Fibroblast of skin of right biceps (primary cell): ENCODE data around the gene SYDE2.
A peak's percentile ranks its signal among the peaks of the same experiment; 100 is the strongest.
"Not testable (repeated sequence)": the region's sequence is repeated elsewhere in the genome, so short reads cannot be mapped to it uniquely, and the experiment has no call there.

Experiments
- DNase-seq: peaks from one replicate; pipeline ENCODE4 v3.0.0-alpha.2; 2013

Gene SYDE2

DNA sequence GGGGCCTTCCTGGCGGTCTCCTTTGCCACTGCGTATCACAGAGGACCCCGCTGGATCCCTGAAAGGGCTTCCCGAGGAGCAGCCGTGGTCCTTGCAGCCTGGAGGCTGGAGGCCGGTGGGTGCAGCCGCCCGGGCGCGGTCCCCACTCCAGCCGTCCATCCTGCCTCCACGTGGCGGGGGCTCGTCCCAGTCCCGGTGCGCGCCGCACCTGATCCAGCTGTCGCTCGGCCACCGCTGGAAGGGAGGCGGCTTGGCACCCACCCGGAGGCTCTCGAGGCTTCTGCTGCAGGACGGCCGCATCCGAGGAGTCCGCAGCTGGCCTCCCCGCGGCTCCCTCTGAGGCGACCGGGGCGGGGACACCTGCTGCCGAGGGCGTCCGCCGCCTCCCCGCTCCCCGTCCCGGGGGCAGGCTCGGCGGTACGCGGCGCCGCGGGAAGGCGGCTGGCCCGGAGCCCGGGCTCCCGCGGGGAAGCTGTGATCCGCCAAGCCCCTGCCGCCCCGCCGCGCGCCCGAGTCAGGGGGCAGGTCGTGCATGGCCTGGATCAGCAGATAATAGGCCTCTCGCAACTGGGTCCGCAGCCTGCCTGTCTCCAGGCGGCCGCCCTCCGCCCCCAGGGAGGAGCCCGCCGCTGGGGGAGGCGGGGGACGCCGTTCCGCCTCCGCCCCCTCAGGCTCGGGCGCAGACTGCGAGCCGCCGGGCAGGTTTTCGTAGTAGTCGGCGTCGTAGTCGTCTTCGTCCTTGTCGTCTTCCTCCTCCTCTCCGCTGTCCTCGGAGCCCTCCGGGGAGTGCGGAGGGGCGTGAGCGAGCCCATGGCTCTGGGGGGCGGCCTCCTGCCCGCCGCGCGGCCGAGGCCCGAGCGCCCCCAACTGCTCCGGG lies at the start of gene SYDE2:
TSS of gene SYDE2 (minus strand) at position 554 of the 877 bp plus-strand sequence. CDS start at position 534, 20 bp downstream.
- DNase-seq = peak; percentile 76

DNA sequence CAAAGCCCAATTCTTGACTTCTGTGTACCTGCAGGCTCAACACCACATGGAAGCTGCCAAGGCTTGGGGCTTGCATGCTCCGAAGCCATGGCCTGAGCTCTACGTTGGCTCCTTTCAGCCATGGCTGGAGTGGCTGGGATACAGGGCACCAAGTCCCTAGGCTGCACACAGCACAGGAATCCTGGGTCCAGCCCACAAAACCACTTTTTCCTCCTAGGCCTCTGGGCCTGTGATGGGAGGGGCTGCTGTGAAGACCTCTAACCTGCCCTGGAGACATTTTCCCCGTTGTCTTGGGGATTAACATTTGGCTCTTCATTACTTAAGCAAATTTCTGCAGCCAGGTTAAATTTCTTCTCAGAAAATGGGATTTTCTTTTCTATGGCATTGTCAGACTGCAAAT lies 48.2 kb upstream of the SYDE2 start:
- not testable (repeated sequence) for DNase-seq

- no peak for DNase-seq
Measured at GRCh38 chr1:85245891-85246290, 45.1 kb upstream of the SYDE2 start.

DNA sequence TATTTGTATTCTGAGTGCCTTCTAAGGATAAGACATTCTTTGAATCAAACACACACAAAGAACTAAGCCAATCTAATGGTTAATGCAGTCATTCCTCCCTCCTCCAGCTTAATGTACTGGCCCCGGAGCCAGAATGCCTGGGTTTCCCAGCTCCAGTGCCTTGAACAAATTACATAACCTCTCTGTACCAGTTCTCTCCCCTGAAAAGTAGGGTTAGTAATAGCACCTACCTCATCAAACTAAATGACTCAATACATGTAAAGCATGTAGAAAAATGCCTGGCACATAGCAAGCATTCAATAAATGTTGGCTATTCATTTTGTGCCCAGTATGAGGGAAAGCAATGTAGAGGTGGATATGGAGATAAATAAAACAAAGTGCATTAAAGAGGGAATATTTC lies 44.6 kb upstream of the SYDE2 start:
- peak; percentile 25 for DNase-seq

GRCh38 chr1:85244271-85245061 lies 43.6 kb upstream of the SYDE2 start:
- DNase-seq = peak; percentile 78

DNA sequence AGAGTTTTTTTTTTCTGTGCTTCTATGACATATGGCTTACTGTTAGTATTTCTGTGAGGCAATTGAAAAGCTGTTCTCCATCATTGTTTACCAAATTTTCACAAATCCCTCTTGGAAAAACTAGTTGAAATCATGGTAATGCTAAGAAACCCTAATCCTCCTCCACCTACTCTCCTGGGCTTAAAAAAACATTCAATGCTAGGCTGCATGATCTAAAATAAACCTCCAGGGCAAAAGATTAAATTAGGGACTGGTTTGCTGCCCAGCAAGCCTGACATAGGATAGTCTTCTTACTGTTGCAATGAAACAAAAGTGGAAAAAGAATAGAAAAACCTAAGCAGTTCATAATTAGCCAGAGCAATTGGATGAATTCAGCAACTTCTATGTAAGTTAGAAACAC lies 42.6 kb upstream of the SYDE2 start:
- DNase-seq = no peak

- DNase-seq = no peak
Measured at GRCh38 chr1:85240643-85241042, 39.8 kb upstream of the SYDE2 start.

- DNase-seq = peak; percentile 37
Measured at GRCh38 chr1:85240174-85240601, 39.4 kb upstream of the SYDE2 start.

- no peak for DNase-seq
Measured at GRCh38 chr1:85237613-85238012, 36.8 kb upstream of the SYDE2 start.

DNA sequence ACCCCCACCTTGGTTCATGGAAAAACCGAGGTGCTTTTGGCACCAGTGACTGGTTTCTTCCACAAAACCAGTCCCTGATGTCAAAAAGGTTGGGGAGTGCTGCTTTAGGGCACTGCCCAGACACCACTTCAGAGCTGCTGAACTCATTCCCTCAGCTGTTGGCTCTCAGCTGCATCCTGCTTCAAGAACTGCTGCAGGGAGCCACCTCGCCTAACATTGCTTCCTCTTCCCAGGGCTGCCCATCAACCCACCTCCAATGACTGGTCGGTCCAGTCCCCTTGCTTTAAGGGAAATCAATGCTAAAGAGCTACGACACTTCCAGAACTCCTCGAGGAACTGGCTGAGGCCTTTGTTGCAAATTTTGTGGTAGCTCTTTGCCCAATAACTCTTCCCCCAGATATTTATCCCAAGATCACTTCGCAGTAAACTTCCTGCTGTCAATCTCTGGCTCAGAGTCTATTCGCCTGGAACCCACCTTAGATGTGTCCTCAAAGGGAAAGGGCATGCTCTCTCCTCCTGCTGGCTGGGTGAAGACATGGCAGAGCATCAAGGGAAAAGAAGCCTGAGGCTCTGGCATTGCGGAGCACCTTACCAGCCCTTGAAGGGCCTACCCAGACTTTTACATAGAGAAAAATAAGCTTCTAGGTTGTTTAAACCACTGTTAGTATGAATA lies 29.6 kb upstream of the SYDE2 start:
- DNase-seq = no peak

DNA sequence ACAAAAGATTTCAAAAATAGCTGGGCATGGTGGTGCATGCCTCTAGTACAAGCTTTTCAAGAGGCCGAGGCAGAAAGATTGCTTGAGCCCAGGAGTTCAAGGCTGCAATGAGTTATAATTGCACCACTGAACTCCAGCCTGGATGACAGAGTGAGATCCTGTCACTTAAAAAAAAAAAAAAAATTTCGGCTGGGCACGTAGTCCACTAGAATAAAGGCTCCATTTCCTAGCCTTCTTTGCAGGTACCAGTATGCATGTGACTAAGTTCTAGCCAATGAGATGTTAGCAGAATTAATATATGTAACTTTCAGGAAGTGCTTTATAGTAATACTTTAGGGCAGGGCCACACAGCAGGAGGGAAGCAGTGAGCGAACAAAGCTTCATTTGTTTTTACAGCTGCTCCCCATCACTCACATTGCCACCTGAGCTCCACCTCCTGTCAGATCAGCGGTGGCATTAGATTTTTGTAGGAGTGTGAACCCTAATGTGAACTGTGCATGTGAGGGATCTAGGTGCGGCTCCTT lies 28.8 kb upstream of the SYDE2 start:
- no peak for DNase-seq

DNA sequence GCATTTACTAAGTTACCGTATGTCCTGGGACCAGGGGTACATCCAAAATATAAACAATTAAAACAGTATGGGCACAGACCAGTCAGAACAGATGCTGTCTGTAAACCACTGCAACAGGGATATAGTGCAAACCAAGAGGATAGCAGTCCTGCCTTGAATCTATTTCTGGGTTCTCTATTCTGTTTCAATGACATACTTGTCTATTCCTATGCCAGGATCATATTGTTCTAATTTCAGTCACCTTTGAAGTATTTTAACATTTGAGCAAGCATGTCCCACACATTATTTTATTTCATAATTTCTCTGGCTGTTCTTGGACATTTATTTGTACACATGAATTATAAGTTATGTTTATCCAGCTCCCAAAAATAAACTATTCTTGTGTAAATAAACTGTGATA lies 28.2 kb upstream of the SYDE2 start:
- DNase-seq = no peak

DNA sequence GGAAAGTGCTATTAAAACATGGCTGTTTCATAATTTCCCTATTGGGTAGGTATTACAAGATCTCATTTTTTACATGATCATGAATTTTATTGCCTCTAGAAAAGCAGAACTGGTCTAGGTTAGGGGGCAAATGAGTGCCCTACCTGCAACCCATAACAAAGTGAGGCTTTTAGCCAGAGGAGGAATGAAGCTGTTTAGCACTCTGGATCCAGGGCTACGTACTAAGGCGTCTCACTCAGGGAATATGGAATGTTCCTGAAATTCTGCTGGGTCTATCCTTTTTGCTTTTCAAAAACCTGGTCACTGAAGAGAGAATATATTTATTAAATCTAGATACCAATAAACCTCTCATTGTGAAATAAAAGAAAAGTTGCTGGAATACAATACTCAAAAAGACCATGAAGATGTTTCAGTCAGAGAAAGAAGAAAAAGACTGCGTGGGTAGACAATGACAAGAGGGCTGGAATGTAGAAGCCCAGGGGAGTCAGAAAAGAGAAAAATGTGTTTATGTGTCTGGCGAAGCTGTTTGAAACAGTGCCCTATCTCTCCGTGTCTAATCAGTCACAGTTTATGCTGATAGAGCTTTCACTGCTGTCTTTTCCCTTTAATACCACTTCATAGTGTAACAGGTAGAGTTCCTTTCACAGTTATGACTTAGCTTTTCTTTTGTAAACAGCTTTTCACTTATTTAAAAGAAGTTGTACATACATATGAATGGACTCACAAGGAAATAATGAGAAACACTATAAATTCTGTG lies 25.0 kb upstream of the SYDE2 start:
- no peak for DNase-seq

GRCh38 chr1:85224734-85225623 lies 24.2 kb upstream of the SYDE2 start:
- DNase-seq = no peak

- no peak for DNase-seq
Measured at GRCh38 chr1:85224295-85224694, 23.5 kb upstream of the SYDE2 start.

DNA sequence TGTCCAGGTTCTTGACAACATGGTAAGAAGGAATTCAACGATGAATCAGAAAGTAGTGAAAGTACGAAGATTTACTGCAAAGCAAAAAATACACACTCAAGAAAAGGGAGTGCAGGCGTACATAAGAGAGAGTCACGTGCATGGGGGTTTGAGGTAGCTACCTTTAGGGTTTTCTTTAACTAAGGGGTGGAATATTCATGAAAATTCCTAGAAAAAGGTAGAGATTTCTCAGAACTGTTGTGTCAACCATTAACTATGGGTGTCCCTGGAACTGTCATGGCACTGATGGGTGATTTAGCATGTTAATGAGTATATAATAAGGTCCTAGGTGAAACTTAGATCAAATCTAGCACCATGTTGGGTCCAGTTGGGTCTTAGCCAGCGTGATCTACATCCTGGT lies 22.5 kb upstream of the SYDE2 start:
- no peak for DNase-seq

GRCh38 chr1:85220756-85221201 lies 20.0 kb upstream of the SYDE2 start:
- DNase-seq = peak; percentile 57

DNA sequence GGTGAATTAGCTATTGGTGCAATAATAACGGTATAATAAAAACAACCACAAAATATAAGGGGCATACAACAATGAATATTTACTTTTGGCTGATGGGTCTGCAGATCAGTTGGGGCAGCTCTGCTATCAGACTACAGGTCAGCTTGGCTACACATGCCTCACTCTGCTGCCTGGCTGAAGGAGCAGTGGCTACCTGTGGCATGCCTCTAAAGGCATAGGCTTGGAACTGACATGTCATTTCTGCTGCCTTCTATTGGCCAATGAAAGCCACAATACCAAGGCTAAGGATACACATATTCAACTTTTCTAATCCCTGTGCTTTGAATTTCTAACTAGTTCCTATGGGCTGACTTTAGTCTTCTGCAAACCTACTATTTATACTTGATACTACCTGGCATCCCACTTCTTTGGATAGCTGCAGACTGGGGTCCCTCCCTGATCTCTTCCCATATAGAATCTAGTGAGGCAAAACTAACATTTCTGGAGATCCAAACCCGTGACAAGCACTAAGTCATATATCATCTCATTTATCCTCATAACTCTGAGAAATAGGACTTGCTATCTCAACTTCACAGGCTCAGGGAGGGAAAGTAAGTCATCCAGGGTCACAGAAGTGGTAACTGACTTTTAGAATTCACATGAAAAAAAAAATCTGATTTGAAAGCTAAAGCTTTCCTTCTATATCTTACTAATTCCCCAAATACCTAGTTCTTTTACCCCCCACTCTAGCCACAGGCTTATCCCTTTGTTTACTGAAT lies 19.2 kb upstream of the SYDE2 start:
- DNase-seq = no peak

DNA sequence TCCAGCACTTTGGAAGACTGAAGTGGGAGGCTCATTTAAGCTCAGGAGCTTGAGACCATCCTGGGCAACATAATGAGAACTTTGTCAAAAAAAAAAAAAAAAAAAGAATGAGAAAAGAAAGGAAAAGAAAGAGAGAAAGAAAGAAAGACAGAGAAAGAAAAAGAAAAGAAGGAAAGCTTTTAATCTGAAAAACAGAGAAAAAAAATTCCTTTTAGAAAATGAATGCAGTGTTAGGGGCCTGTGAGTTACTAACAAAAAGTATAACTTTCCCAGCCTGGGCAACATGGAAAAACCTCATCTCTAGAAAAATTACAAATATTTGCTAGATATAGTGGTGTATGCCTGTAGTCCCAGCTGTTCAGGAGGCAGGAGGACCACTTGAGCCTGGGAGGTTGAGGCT lies 15.9 kb upstream of the SYDE2 start:
- DNase-seq = no peak

DNA sequence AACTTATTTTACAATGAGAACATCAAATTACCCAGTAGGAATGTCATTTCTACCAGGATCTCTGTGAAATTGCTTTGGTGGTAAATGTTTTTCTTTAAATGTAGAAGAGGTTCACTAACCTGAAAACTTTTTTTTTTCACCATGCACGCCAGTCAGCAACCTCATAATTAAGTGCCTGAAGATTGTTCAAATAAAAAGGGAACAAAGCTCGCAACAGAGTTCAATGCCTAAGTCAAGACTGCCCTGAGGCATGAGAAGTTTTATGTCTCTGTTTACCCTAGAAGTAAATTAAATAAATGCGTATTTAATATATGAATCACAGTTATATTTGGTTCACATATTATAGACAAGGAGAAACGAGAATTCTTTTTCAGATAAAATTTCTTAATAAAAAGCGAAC lies 13.8 kb upstream of the SYDE2 start:
- DNase-seq = no peak
